Body of pancreas (tissue), 4 donors: ENCODE measurements around the gene CDCP1.

Experiments used
- POLR2A ChIP-seq, 3 donors: fragments of 450-650 bp; IDR thresholded peaks; one replicate each; pipeline ENCODE4 v1.6.1; 2016; ENCODE audit warnings: antibody characterized with exemption in 3 of 3, mild to moderate bottlenecking in 2 of 3
- TF ChIP-seq, protein P1 (sequence below), 7 experiments: fragments of 450-650 bp in 4 of 7; fragments of 200-600 bp in 3 of 7; sonication (generic) in 3 of 7; IDR thresholded peaks; one replicate each; pipeline ENCODE4 v1.5.1; 2016 to 2019; ENCODE audit warnings: antibody characterized with exemption in 7 of 7

GRCh38 chr3:45041666-45042065 is 104.5 kb downstream of the CDCP1 start:
- TF ChIP-seq, protein P1, sequence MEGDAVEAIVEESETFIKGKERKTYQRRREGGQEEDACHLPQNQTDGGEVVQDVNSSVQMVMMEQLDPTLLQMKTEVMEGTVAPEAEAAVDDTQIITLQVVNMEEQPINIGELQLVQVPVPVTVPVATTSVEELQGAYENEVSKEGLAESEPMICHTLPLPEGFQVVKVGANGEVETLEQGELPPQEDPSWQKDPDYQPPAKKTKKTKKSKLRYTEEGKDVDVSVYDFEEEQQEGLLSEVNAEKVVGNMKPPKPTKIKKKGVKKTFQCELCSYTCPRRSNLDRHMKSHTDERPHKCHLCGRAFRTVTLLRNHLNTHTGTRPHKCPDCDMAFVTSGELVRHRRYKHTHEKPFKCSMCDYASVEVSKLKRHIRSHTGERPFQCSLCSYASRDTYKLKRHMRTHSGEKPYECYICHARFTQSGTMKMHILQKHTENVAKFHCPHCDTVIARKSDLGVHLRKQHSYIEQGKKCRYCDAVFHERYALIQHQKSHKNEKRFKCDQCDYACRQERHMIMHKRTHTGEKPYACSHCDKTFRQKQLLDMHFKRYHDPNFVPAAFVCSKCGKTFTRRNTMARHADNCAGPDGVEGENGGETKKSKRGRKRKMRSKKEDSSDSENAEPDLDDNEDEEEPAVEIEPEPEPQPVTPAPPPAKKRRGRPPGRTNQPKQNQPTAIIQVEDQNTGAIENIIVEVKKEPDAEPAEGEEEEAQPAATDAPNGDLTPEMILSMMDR (IDR thresholded peaks at IDR 0.05), result no peak
- no peak for TF ChIP-seq POLR2A (IDR thresholded peaks at IDR 0.05)
